Kidney (tissue), 14 donors: ENCODE measurements around the gene C4orf36. TPM values are rescaled to one million over a fixed set of nuclear protein-coding genes. Genes with fewer than 3 reads are reported as not detected.

Experiments
- DNase-seq, 5 donors: peaks; one replicate each; pipeline ENCODE4 v3.0.0-alpha.2; 2013 to 2020
- FAIRE-seq: peaks from 2 replicates; lab custom pipeline; 2012; peaks lifted over from hg19 to GRCh38; lab: Jason Lieb, UNC
- H3K27ac ChIP-seq, 2 donors: one replicate each; pipeline ENCODE4 v1.7.0; 2013; ENCODE audit warnings: low read depth in 2 of 2, low read length in 2 of 2, inconsistent platforms in 1 of 2
- H3K27me3 ChIP-seq: one replicate; pipeline ENCODE4 v1.7.1; 2013; ENCODE audit warnings: low read length, inconsistent platforms; ENCODE audit not compliant: control insufficient read depth, insufficient read depth
- H3K36me3 ChIP-seq, 3 donors: one replicate each; pipeline versions ENCODE4 v1.7.0 to v1.7.1; 2013; ENCODE audit warnings: low read length in 3 of 3, control low read depth in 1 of 3, inconsistent platforms in 1 of 3; ENCODE audit not compliant: insufficient read depth in 3 of 3, control insufficient read depth in 2 of 3
- H3K4me1 ChIP-seq, 3 donors: one replicate each; pipeline versions ENCODE4 v1.7.0 to v1.7.1; 2013; ENCODE audit warnings: low read length in 3 of 3, inconsistent platforms in 1 of 3, low read depth in 1 of 3; ENCODE audit not compliant: control insufficient read depth in 2 of 3, insufficient read depth in 2 of 3
- H3K4me3 ChIP-seq, 3 donors: one replicate each; pipeline versions ENCODE4 v1.7.0 to v1.8.1; 2013; ENCODE audit warnings: low read length in 3 of 3, control low read depth in 1 of 3, inconsistent platforms in 1 of 3
- H3K9ac ChIP-seq, 3 donors: one replicate each; pipeline versions ENCODE4 v1.7.0 to v1.7.1; 2013; ENCODE audit warnings: low read length in 3 of 3, control low read depth in 1 of 3, inconsistent platforms in 1 of 3
- H3K9me3 ChIP-seq, 3 donors: one replicate each; pipeline versions ENCODE4 v1.7.0 to v1.7.1; 2013; ENCODE audit warnings: low read length in 3 of 3, control low read depth in 1 of 3, inconsistent platforms in 1 of 3; ENCODE audit not compliant: control insufficient read depth in 2 of 3, insufficient read depth in 1 of 3
- CTCF ChIP-seq: IDR thresholded peaks from 3 replicates; pipeline ENCODE4 v1.5.1; 2012; ENCODE audit warnings: mild to moderate bottlenecking, moderate library complexity, borderline replicate concordance; ENCODE audit not compliant: insufficient read depth; ENCODE audit errors: extremely low read depth
- intact Hi-C: fragments of 100-400 bp; cut with DNase I; formaldehyde crosslinking; loops from one replicate; pipeline ENCODE4 v1.11.1; 2022
- polyA plus RNA-seq: library from polyadenylated mRNA; stranded (reverse); fragments of 350-450 nt; fragmentation: Illumina TruSeq; extraction: RNeasy Lipid Tissue Mini Kit (QIAGEN cat#74804); gene quantifications from one replicate; pipeline ENCODE4 v1.2.3, GENCODE V29; 2014; ENCODE audit warnings: low read depth, low replicate concordance; ENCODE audit not compliant: insufficient read depth
- total RNA-seq: library from RNA; stranded (reverse); fragmentation: NEBNext Ultra II Directional; extraction: Animal tissue kit (Norgen Biotek cat#: 25700); gene quantifications from one replicate; pipeline ENCODE4 v1.2.1, GENCODE V29; 2021
- donor health status: control.
- donor health status: control.
- donor health status: control.
- donor health status: control.
- donor health status: control.
- donor health status: DM: yes; HTN: yes; CAD: no.
- donor health status: Normal renal cell carcinoma (clear cell type).

Gene C4orf36
- total and polyA plus RNA-seq, 2 donors from 2014 or later = 2.0 TPM; not detected in 1

GRCh38 chr4:86938771-86939520 is 46.7 kb upstream of the C4orf36 start:
- Histone ChIP-seq H3K27ac (peak overlapping the region in 1 of 2 donors; percentile 59), H3K9ac (no peak overlapping the region), H3K27me3 (no peaks in the 10 kb centered on the region), H3K36me3 (no peaks in the 10 kb centered on the region), H3K4me3 (peak overlapping the region in 2 of 3 donors; percentile 6 to 12), H3K4me1 (peaks cover 0 to 25% (median 21%) of the 10 kb centered on the region in 3 donors), H3K9me3 (no peaks in the 10 kb centered on the region)
- TF ChIP-seq CTCF = no peak
- peak in 1 of 5 donors; percentile 42 for DNase-seq
- no peak for FAIRE-seq
- intact Hi-C loops = no loop called here

- Histone ChIP-seq H3K9me3 (no peaks in the 10 kb centered on the region), H3K27me3 (no peaks in the 10 kb centered on the region), H3K4me1 (peaks cover 0 to 25% (median 18%) of the 10 kb centered on the region in 3 donors), H3K4me3 (peak overlapping the region; percentile 65 to 96 (median 85)), H3K9ac (peak overlapping the region; percentile 54 to 95 (median 57)), H3K27ac (peak overlapping the region; percentile 92 to 97), H3K36me3 (peaks cover 0 to 2% (median 0%) of the 10 kb centered on the region in 3 donors)
- FAIRE-seq = no peak
- intact Hi-C loops = no loop called here
- peak in 4 of 5 donors; percentile 29 to 88 (median 55) for DNase-seq
- no peak for TF ChIP-seq CTCF
These were observed 43.9 kb upstream of the C4orf36 start for GRCh38 chr4:86935853-86936733.

- H3K9ac ChIP-seq = peak overlapping the region; percentile 54 to 95 (median 57)
- no peaks in the 10 kb centered on the region for H3K9me3 ChIP-seq
- peak overlapping the region; percentile 65 to 96 (median 85) for H3K4me3 ChIP-seq
- peaks cover 0 to 6% (median 0%) of the 10 kb centered on the region in 3 donors for H3K36me3 ChIP-seq
- no peak for TF ChIP-seq CTCF
- H3K27ac ChIP-seq = peak overlapping the region; percentile 92 to 97
- H3K27me3 ChIP-seq = no peaks in the 10 kb centered on the region
- H3K4me1 ChIP-seq = peaks cover 0 to 25% (median 18%) of the 10 kb centered on the region in 3 donors
- peak in 1 of 5 donors; percentile 62 for DNase-seq
- no peak for FAIRE-seq
- intact Hi-C loops = no loop called here
These were observed 43.3 kb upstream of the C4orf36 start for GRCh38 chr4:86935566-86935852.
